Parathyroid adenoma (tissue), 2 donors: Measurements from ENCODE around the gene RNASE7.

Experiments used
- H2AFZ ChIP-seq: fragments of 300-600 bp; sonication (generic); one replicate; pipeline ENCODE4 v1.7.0; 2017; ENCODE audit warnings: antibody characterized with exemption, mild to moderate bottlenecking
- H3K27ac ChIP-seq: fragments of 300-600 bp; sonication (generic); one replicate; pipeline ENCODE4 v1.7.0; 2017
- H3K27me3 ChIP-seq: fragments of 300-600 bp; sonication (generic); one replicate; pipeline ENCODE4 v1.7.0; 2017; ENCODE audit warnings: low read length; ENCODE audit not compliant: control insufficient read depth, insufficient read depth
- H3K36me3 ChIP-seq: fragments of 300-600 bp; sonication (generic); one replicate; pipeline ENCODE4 v1.7.0; 2017; ENCODE audit warnings: low read length; ENCODE audit not compliant: control insufficient read depth, insufficient read depth
- H3K4me1 ChIP-seq: fragments of 300-600 bp; sonication (generic); one replicate; pipeline ENCODE4 v1.7.0; 2017; ENCODE audit warnings: control low read depth
- H3K4me2 ChIP-seq: fragments of 300-600 bp; sonication (generic); one replicate; pipeline ENCODE4 v1.7.0; 2017; ENCODE audit warnings: low read length
- H3K4me3 ChIP-seq: fragments of 300-600 bp; sonication (generic); one replicate; pipeline ENCODE4 v1.7.0; 2017; ENCODE audit warnings: low read depth, low read length
- H3K79me2 ChIP-seq: fragments of 300-600 bp; sonication (generic); one replicate; pipeline ENCODE4 v1.7.0; 2017; ENCODE audit warnings: control low read depth
- H3K9ac ChIP-seq: fragments of 300-600 bp; sonication (generic); one replicate; pipeline ENCODE4 v1.7.0; 2017; ENCODE audit warnings: mild to moderate bottlenecking
- H3K9me3 ChIP-seq: fragments of 300-600 bp; sonication (generic); one replicate; pipeline ENCODE4 v1.7.0; 2017; ENCODE audit warnings: low read length; ENCODE audit not compliant: control insufficient read depth
- CTCF ChIP-seq: fragments of 300-600 bp; sonication (generic); IDR thresholded peaks from one replicate; pipeline ENCODE4 v1.7.0; 2017; ENCODE audit warnings: antibody characterized with exemption, mild to moderate bottlenecking
- donor health status: primary hyperparathyroidism.

The RNASE7 gene

GRCh38 chr14:21025371-21026273 lies 16.5 kb upstream of the RNASE7 start:
- Histone ChIP-seq H3K27ac (peak overlapping the region; percentile 87), H3K4me2 (peak overlapping the region; percentile 99), H3K79me2 (peaks cover 12% of the 10 kb centered on the region), H3K27me3 (no peaks in the 10 kb centered on the region), H3K9ac (peak overlapping the region; percentile 63), H3K4me3 (peak overlapping the region; percentile 72), H3K9me3 (no peaks in the 10 kb centered on the region), H2AFZ (peak overlapping the region; percentile 81), H3K36me3 (no peaks in the 10 kb centered on the region), H3K4me1 (peaks cover 20% of the 10 kb centered on the region)
- TF ChIP-seq CTCF, result no peak

DNA sequence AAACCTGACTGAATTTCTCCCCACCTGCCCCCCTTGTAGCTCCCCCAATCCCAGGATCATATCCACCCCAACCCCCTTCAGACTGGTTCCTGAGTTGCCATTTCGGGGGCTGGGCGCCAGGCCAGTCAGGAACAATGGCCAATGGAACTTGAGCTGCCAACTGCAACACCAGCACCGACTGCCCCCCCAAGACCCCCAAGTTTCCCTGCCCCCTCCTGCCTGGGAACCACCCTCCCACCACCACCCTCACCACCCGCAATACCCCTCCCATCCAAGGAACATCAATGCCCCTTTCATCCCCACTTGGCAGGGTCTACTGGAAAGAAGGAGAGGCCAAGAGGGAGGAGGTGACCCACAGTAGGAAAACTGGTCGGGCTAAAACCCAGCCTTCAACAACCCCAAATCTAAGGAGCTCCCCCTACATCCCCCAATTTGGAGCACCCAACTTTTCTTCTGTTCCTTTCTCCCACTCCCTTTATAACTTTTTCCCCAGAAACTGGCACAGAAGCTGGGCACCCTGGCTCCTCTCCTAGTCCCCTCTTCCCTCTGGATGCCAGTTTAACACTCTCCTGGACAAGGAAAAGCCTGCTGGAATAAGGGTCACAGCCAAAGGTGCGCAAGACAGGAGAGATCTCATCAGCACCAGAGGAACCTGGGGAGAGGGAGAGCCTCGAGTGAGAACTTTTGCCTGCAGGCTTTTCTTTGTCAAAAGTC lies 15.7 kb upstream of the RNASE7 start:
- Histone ChIP-seq H3K79me2 (peaks cover 12% of the 10 kb centered on the region), H3K27me3 (no peaks in the 10 kb centered on the region), H3K36me3 (no peaks in the 10 kb centered on the region), H3K27ac (peak overlapping the region; percentile 87), H3K4me2 (no peak overlapping the region), H2AFZ (peak overlapping the region; percentile 81), H3K4me1 (peaks cover 20% of the 10 kb centered on the region), H3K9me3 (no peaks in the 10 kb centered on the region), H3K4me3 (no peak overlapping the region), H3K9ac (no peak overlapping the region)
- TF ChIP-seq CTCF, result no peak

- no peak overlapping the region for H3K4me3 ChIP-seq
- H3K4me2 ChIP-seq, result no peak overlapping the region
- H3K9me3 ChIP-seq, result no peaks in the 10 kb centered on the region
- H3K36me3 ChIP-seq, result no peaks in the 10 kb centered on the region
- H3K9ac ChIP-seq, result no peak overlapping the region
- H3K27ac ChIP-seq, result peak overlapping the region; percentile 87
- H3K79me2 ChIP-seq, result peaks cover 12% of the 10 kb centered on the region
- no peak for TF ChIP-seq CTCF
- H3K4me1 ChIP-seq, result peaks cover 18% of the 10 kb centered on the region
- H2AFZ ChIP-seq, result peak overlapping the region; percentile 55
- H3K27me3 ChIP-seq, result no peaks in the 10 kb centered on the region
Measured at GRCh38 chr14:21026988-21027315, 15.2 kb upstream of the RNASE7 start.

- H3K4me1 ChIP-seq, result peaks cover 18% of the 10 kb centered on the region
- no peak within 1 kb of the TSS for H3K4me2 ChIP-seq
- H3K36me3 ChIP-seq, result no peaks in the 10 kb centered on the region
- no peak within 1 kb of the TSS for H3K27ac ChIP-seq
- H3K27me3 ChIP-seq, result no peaks in the 10 kb centered on the region
- H3K4me3 ChIP-seq, result no peak within 1 kb of the TSS
- H3K9me3 ChIP-seq, result no peaks in the 10 kb centered on the region
- no peak within 1 kb of the TSS for H2AFZ ChIP-seq
- no peak for TF ChIP-seq CTCF
- no peaks in the 10 kb centered on the region for H3K79me2 ChIP-seq
- H3K9ac ChIP-seq, result no peak within 1 kb of the TSS
Measured at GRCh38 chr14:21029917-21030316, 12.2 kb upstream of the RNASE7 start, which contains the start of gene TPPP2. TPPP2 (plus strand) TSS chr14:21030217; CDS start chr14:21030582, 365 bp downstream.
